NCI-H774 (cell line): ENCODE results near the gene OR4E2.
"Not testable (repeated sequence)": the region's sequence is repeated elsewhere in the genome, so short reads cannot be mapped to it uniquely, and the experiment has no call there.

Experiments
- DNase-seq: peaks from one replicate; lab custom pipeline; 2025; lab: John Stamatoyannopoulos, UW

The OR4E2 gene

GRCh38 chr14:21653331-21653885 lies at the start of gene OR4E2:
Gene OR4E2 (plus strand): TSS chr14:21653835. CDS start chr14:21665083, 11,248 bp downstream.
- no peak for DNase-seq

DNA sequence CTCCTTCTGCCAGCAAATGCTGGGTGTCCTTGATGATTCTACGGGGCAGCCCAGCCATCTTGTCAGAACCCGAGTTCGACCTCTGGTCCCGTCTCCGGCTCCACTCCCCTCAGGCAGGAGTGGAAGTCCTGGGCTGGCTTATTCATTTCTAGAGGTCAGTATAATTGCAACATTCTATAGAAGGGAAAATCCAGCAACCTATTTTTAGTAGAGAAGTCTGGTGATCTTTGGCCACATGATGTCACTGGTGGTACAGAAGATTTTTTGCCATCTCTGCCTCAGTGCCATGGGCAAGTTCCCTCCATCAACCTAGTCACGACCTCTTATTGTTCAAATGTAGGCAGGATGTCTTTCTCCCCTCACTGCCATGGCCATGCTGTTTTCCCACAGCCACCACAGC lies 41.3 kb upstream of the OR4E2 start:
- DNase-seq: no peak

DNA sequence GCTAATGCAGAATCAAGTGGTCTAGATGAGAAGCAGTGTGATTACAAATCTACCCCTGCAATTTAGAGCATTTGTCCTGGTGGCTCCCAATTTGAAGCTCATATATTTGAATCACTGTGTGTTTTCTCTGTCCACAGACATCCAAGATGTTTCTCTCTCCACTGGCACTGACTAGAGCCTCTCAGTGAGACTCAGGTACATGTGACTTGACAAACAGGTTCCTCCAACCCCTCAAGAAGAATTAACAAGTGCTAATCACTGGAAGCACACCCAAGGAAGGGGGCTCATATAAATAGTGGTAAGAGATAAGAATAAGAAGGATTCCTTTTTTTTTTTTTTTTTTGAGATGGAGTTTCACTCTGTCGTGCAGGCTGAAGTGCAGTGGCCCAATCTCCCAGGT lies 39.4 kb upstream of the OR4E2 start:
- DNase-seq: no peak

DNA sequence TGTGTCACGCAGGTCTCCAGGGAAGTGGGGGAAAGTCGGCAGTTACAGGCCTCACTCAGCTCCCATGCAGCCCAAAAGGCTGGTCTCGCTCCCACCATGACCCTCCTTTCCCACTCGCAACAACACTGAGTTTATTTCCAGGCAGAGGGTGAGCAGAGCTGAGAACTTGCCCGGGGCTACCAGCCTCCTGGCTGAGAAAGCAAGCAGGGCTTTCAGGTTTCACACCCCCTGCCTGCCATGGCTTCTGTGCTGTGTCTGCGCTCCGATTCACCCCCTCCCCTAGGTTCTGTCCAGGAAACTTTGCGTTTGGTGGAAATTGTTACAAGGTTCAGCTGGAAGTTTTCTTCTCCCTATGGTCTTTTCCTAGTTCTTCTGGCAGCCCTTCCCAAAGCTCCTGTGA lies 36.0 kb upstream of the OR4E2 start:
- DNase-seq: no peak

GRCh38 chr14:21626491-21627230 lies 27.0 kb upstream of the OR4E2 start:
- DNase-seq: no peak

DNA sequence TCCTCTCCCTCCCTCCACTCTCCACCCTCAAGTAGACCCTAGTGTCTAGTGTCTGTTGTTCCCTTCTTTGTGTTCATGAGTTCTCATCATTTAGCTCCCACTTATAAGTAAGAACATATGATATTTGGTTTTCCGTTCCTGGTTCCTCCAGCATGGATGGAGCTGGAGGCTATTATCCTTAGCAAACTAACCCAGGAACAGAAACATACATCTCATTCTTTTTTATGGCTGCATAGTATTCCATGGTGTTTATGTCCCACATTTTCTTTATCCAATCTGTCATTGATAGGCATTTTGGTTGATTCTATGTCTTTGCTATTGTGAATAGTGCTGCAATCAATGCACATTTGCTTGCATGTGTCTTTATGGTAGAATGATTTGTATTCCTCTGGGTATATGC lies 23.1 kb upstream of the OR4E2 start:
- not testable (repeated sequence) for DNase-seq

DNA sequence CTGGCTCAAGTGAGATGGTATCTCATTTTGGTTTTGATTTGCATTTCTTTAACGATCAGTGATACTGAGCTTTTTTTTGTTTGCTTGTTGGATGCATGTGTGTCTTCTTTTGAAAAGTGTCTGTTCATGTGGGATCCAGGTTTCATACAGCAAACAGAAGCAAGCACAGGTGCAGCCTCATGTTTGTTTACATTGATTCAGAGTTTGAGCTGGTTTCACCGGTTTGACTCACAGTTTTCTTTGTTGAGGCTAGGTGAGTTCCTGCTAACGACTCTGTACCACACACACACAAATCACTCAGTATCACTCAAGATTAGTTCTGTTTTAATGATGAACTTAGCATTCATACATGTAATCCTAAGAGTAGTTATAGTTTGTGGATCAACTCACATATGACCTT lies 22.6 kb upstream of the OR4E2 start:
- DNase-seq: peak; percentile 39

- DNase-seq: no peak
Measured at GRCh38 chr14:21634840-21635239, 18.8 kb upstream of the OR4E2 start, which contains the start of gene OR10G2. Gene OR10G2 (minus strand): TSS chr14:21634940. CDS start chr14:21634842, 98 bp downstream.

DNA sequence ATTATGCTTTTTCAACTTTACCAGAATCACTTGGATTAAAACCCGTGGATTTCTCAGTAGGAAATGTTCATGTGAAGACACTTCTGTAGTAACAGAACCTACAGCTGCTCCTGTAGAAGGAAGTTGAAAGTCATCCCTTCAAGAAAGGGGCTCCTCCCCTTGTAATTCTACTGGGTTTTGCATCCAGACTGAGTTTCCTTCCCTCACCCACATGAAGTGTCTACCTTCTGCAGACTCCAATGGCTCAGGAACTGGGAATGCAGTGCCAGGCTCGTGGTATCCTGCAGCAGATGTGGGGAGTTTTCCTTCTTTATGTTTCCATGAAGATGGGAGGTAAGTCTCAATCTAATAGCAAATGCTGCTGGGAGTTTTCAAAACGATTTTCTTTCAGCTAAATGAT lies 11.0 kb upstream of the OR4E2 start:
- no peak for DNase-seq

DNA sequence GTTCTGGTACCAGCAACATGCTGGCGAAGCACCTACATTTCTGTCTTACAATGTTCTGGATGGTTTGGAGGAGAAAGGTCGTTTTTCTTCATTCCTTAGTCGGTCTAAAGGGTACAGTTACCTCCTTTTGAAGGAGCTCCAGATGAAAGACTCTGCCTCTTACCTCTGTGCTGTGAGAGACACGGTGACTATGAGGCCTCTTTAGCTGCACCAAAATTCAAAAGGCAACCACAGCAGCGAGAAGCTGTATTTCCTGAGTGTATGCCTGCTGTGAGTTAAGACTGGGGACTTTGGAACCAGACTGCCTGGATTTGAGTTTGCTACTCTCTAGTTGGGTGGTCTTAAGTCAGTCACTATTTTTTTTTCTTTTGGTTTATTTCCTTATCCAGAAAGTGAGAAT lies 10.2 kb upstream of the OR4E2 start:
- DNase-seq: no peak

DNA sequence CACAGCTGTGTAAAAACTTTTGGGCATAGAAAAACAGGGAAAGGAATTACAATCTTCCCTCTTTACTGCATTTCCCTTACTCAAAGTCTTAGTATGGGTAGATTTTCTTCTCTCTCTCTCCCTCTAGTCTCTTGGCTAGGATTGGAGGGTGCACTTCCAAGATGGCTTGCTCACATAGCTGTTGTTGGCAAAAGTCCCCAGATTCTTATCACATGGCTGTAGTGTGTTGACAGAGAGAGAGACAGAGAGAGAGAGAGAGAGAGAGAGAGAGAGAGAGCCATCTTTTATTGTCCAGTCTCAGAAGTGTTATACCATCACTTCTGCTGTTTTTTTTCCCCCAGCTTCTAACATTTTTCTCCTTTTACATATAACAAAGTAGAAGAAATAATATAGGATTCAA lies 6.3 kb upstream of the OR4E2 start:
- no peak for DNase-seq

GRCh38 chr14:21652209-21652808 lies 1.3 kb upstream of the OR4E2 start:
- no peak for DNase-seq

- no peak for DNase-seq
Measured at GRCh38 chr14:21654215-21654614, 580 bp downstream of the OR4E2 start.

GRCh38 chr14:21656980-21657379 lies 3.3 kb downstream of the OR4E2 start:
- no peak for DNase-seq

- no peak for DNase-seq
Measured at GRCh38 chr14:21668377-21668776, 14.7 kb downstream of the OR4E2 start.

DNA sequence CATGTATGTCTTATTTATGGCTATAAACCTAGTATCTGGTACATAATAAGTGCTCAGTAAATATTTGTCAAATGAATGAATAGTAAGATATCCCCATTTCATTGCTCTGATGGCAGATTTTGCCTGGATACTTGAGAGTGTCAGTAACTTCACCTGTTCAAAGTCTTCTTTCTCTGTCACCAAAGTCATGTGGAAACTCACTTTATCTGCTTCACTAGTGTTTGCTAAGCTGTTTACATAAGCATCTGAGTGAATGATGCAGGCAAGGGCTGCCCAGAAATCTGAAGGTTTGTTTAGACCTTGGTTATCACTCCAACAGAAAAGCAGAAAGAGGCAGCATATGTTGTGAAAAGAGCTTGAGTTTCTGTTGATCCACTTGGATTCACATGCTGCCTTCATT lies 15.6 kb downstream of the OR4E2 start:
- no peak for DNase-seq

- DNase-seq: no peak
Measured at GRCh38 chr14:21671371-21671770, 17.7 kb downstream of the OR4E2 start.

- no peak for DNase-seq
Measured at GRCh38 chr14:21672116-21672515, 18.5 kb downstream of the OR4E2 start.

GRCh38 chr14:21673718-21674117 lies 20.1 kb downstream of the OR4E2 start, which contains the start of gene OR4E1:
Gene OR4E1 (minus strand): TSS chr14:21673818. CDS start chr14:21670935, 2,883 bp downstream.
- no peak for DNase-seq

DNA sequence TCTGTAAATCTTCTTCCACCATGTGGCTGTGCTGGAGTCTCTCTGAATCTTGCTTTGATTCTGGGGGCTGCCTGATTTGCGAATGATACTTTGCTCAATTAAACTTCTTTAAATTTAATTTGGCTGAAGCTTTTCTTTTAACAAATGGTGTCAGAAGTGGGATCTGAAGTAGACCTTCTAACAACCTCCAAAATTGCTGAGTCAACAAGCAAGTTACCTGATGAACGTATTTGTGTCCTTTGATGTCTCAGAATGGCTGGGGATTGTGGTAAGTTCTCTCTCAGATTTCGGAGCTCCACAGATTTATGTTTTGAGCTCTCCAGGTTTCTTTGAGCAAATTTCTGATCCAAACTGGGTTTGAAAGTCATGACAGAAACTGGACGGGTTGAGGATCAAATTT lies 21.9 kb downstream of the OR4E2 start:
- no peak for DNase-seq

DNA sequence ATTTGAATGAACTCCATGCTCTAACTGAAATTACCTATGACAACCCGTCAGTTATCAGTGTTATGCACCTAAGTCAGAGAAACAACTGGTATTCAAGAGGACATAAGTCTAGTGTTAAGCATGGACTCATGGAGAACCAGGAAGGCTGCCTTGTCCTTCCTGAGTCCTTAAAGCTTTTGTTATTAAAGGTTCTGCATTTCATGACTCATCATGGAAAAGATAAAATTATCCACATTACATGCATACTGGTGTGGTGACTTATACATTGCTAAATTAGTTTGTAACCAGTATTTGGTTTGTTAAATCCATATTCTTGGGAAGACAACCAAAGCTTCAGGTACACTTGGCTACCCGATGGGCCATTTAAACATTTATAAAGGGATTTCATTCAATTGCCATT lies 26.4 kb downstream of the OR4E2 start:
- DNase-seq: no peak

DNA sequence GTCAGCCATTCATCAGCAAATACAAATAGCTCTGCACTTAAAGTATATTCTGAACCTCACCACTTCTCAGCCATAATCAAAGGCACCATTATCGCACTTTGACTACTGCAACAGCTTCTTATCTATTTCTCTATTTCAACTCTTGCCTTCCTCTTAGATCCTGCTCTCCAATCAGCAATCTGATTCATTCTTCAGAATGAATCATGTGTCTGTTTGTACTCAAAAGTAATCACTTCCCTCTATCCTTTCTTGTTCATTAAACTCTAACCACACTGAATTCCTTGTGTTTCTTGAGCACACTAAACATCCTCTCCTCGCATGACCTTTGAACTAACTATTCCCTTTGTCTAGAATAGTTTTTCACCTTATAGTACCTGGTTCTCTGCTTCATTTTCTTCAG lies 32.8 kb downstream of the OR4E2 start:
- no peak for DNase-seq

GRCh38 chr14:21694425-21694824 lies 40.8 kb downstream of the OR4E2 start:
- DNase-seq: no peak
